K562 (cell line): ENCODE measurements around the gene CRYBB1. TPM values are rescaled to one million over a fixed set of nuclear protein-coding genes. Genes with fewer than 3 reads are reported as not detected.

Experiments
- BRD9 ChIP-seq: fragments of 450-650 bp; IDR thresholded peaks from 2 replicates; pipeline ENCODE4 v1.6.1; 2018; ENCODE audit warnings: low read depth; ENCODE audit not compliant: partially characterized antibody
- BRF2 ChIP-seq: IDR thresholded peaks from 3 replicates; pipeline ENCODE4 v1.6.1; 2011; ENCODE audit warnings: borderline replicate concordance, mild to moderate bottlenecking; ENCODE audit not compliant: insufficient read length, insufficient read depth
- DLX4 ChIP-seq: fragments of 250-450 bp; sonication (Bioruptor Pico); IDR thresholded peaks from 2 replicates; pipeline ENCODE4 v1.6.1; 2021; ENCODE audit warnings: mild to moderate bottlenecking
- E2F1 ChIP-seq: sonication (generic); formaldehyde crosslinking; IDR thresholded peaks from 2 replicates; pipeline ENCODE4 v1.8.1; 2023; ENCODE audit warnings: mild to moderate bottlenecking, missing genetic modification reagents, moderate library complexity
- ELK1 ChIP-seq: sonication (generic); formaldehyde crosslinking; IDR thresholded peaks from 2 replicates; pipeline ENCODE4 v1.8.1; 2022; ENCODE audit warnings: missing genetic modification reagents
- ESRRB ChIP-seq: fragments of 250-450 bp; sonication (Bioruptor Pico); IDR thresholded peaks from 2 replicates; pipeline ENCODE4 v1.5.0; 2020; ENCODE audit warnings: mild to moderate bottlenecking, moderate library complexity, borderline replicate concordance
- HDAC6 ChIP-seq: IDR thresholded peaks from 2 replicates; pipeline ENCODE4 v1.6.1; 2012; ENCODE audit warnings: low read depth, mild to moderate bottlenecking, control low read depth, inconsistent platforms, low read length, moderate library complexity
- HNRNPLL ChIP-seq: fragments of 200-400 bp; formaldehyde crosslinking; IDR thresholded peaks from 2 replicates; pipeline ENCODE4 v1.6.1; 2017; ENCODE audit warnings: low read length, low read depth, mild to moderate bottlenecking; ENCODE audit not compliant: poor library complexity, severe bottlenecking
- MAFK ChIP-seq: IDR thresholded peaks from 2 replicates; pipeline ENCODE4 v1.6.1; 2011; ENCODE audit warnings: low read length, improper control_type of control experiment
- MCM3 ChIP-seq: fragments of 450-650 bp; IDR thresholded peaks from 2 replicates; pipeline ENCODE4 v1.6.1; 2016
- PCBP1 ChIP-seq: fragments of 200-400 bp; formaldehyde crosslinking; IDR thresholded peaks from 2 replicates; pipeline ENCODE4 v1.6.1; 2018; ENCODE audit warnings: mild to moderate bottlenecking, low read depth, low read length; ENCODE audit not compliant: poor library complexity, severe bottlenecking
- SP1 ChIP-seq: sonication (generic); formaldehyde crosslinking; IDR thresholded peaks from 2 replicates; pipeline ENCODE4 v1.8.1; 2022; ENCODE audit warnings: mild to moderate bottlenecking, missing genetic modification reagents
- SRSF7 ChIP-seq: fragments of 200-400 bp; formaldehyde crosslinking; optimal IDR thresholded peaks from 2 replicates; pipeline ENCODE3; 2017; ENCODE audit warnings: mild to moderate bottlenecking, low read depth, low read length
- TARDBP ChIP-seq: fragments of 450-650 bp; IDR thresholded peaks from 2 replicates; pipeline ENCODE4 v1.6.1; 2016
- ZNF431 ChIP-seq: sonication (generic); formaldehyde crosslinking; IDR thresholded peaks from 2 replicates; pipeline ENCODE4 v1.8.0; 2022; ENCODE audit warnings: mild to moderate bottlenecking, missing genetic modification reagents
- ZNF551 ChIP-seq: fragments of 250-450 bp; sonication (Bioruptor Pico); IDR thresholded peaks from 2 replicates; pipeline ENCODE4 v1.5.0; 2021; ENCODE audit warnings: mild to moderate bottlenecking, moderate library complexity
- ZNF76 ChIP-seq: fragments of 250-450 bp; sonication (Bioruptor Pico); IDR thresholded peaks from 2 replicates; pipeline ENCODE4 v1.4.0; 2020; ENCODE audit warnings: mild to moderate bottlenecking, moderate library complexity, borderline replicate concordance
- polyA plus RNA-seq, 8 experiments: library from polyadenylated mRNA; depleted of rRNA in 4 of 8; stranded (reverse) in 5 of 8; unstranded in 3 of 8; fragments of >200 nt; fragmentation: Nextera tagmentation in 2 of 8; fragmentation: Illumina TruSeq in 1 of 8; extraction: Ambion mirVana in 2 of 8; extraction: Trizol in 1 of 8; gene quantifications; 2 replicates each; pipeline versions ENCODE4 v1.2.1 to v1.2.3, GENCODE V29; 2011 to 2014; ENCODE audit warnings: inconsistent platforms in 1 of 8, missing spikeins in 1 of 8
- total RNA-seq, 7 experiments: library from RNA; depleted of rRNA in 6 of 7; stranded (reverse); fragments of >200 nt in 6 of 7; fragmentation: Illumina TruSeq in 2 of 7; extraction: Trizol in 2 of 7; gene quantifications; 2 replicates each; pipeline versions ENCODE4 v1.2.1 to v1.2.3, GENCODE V29; 2011 to 2021; ENCODE audit warnings: low replicate concordance in 1 of 7

The CRYBB1 gene
- total and polyA plus RNA-seq, 9 of the 15 experiments (the other 6 are each of a cell fraction or from before 2014, with no cell fraction given), result 0.16 to 0.45 (median 0.33) TPM; not detected in 2

GRCh38 chr22:26642465-26643417 lies 24.9 kb upstream of the CRYBB1 start (continued):
- TF ChIP-seq BRF2, result no peak
- TF ChIP-seq ZNF551, result no peak
- no peak for TF ChIP-seq E2F1 (CRISPR knock-in tag)
- no peak for TF ChIP-seq TARDBP
- TF ChIP-seq MCM3, result no peak
- no peak for TF ChIP-seq ESRRB (CRISPR knock-in tag)
- no peak; the same call in 1 of the 2 replicates for TF ChIP-seq MAFK
- no peak for TF ChIP-seq HDAC6
- TF ChIP-seq ZNF431, result no peak
- TF ChIP-seq SRSF7, result no peak
- TF ChIP-seq SP1 (CRISPR knock-in tag), result no peak
- no peak for TF ChIP-seq DLX4
- no peak for TF ChIP-seq HNRNPLL
- no peak for TF ChIP-seq ELK1 (CRISPR knock-in tag)
- TF ChIP-seq BRD9, result no peak
- no peak for TF ChIP-seq ZNF76
- TF ChIP-seq PCBP1, result no peak
